HepG2 (cell line): ENCODE data around the gene RNU6-8. TPM values are rescaled to one million over a fixed set of nuclear protein-coding genes. Genes with fewer than 3 reads are reported as not detected.

Experiments
- ELF1 ChIP-seq: sonication (generic); formaldehyde crosslinking; IDR thresholded peaks from 2 replicates; pipeline ENCODE4 v1.4.0; 2020; ENCODE audit warnings: missing genetic modification reagents
- GFI1 ChIP-seq: sonication (generic); formaldehyde crosslinking; IDR thresholded peaks from 2 replicates; pipeline ENCODE4 v1.5.0; 2020; ENCODE audit warnings: missing genetic modification reagents, mild to moderate bottlenecking, borderline replicate concordance
- HMG20B ChIP-seq: conservative IDR thresholded peaks from 2 replicates; pipeline ENCODE4 v1.6.1; 2016; ENCODE audit warnings: missing genetic modification reagents, missing compliant biosample characterization
- IKZF1 ChIP-seq: fragments of 450-650 bp; IDR thresholded peaks from 2 replicates; pipeline ENCODE4 v1.7.1; 2016
- MAFF ChIP-seq: IDR thresholded peaks from 2 replicates; pipeline ENCODE4 v1.6.1; 2011; ENCODE audit warnings: low read depth, low read length, improper control_type of control experiment
- MXD4 ChIP-seq: IDR thresholded peaks from 2 replicates; pipeline ENCODE4 v1.6.1; 2016; ENCODE audit warnings: mild to moderate bottlenecking, missing biosample characterization, missing genetic modification reagents
- NFATC3 ChIP-seq: sonication (generic); formaldehyde crosslinking; IDR thresholded peaks from 2 replicates; pipeline ENCODE4 v1.5.1; 2020; ENCODE audit warnings: mild to moderate bottlenecking, missing genetic modification reagents
- PHF21A ChIP-seq: sonication (generic); formaldehyde crosslinking; IDR thresholded peaks from 2 replicates; pipeline ENCODE4 v1.5.0; 2020; ENCODE audit warnings: mild to moderate bottlenecking, missing genetic modification reagents
- POLR2AphosphoS5 ChIP-seq: IDR thresholded peaks from 2 replicates; pipeline ENCODE4 v1.6.1; 2012; ENCODE audit warnings: low read depth, low read length
- RARG ChIP-seq: sonication (generic); formaldehyde crosslinking; IDR thresholded peaks from 2 replicates; pipeline ENCODE4 v1.4.0; 2020; ENCODE audit warnings: low read depth, mild to moderate bottlenecking, missing genetic modification reagents
- SP5 ChIP-seq: IDR thresholded peaks from 2 replicates; pipeline ENCODE4 v1.6.1; 2016; ENCODE audit warnings: low read depth, borderline replicate concordance
- THAP11 ChIP-seq: IDR thresholded peaks from 2 replicates; pipeline ENCODE4 v1.6.1; 2016; ENCODE audit warnings: missing biosample characterization, missing genetic modification reagents
- TRIM24 ChIP-seq: sonication (generic); formaldehyde crosslinking; IDR thresholded peaks from 2 replicates; pipeline ENCODE4 v1.8.0; 2022; ENCODE audit warnings: mild to moderate bottlenecking, missing genetic modification reagents
- ZBTB21 ChIP-seq: sonication (generic); formaldehyde crosslinking; IDR thresholded peaks from 2 replicates; pipeline ENCODE4 v1.4.0; 2020; ENCODE audit warnings: missing genetic modification reagents
- ZBTB38 ChIP-seq: sonication (generic); formaldehyde crosslinking; IDR thresholded peaks from 2 replicates; pipeline ENCODE4 v1.5.1; 2020; ENCODE audit warnings: mild to moderate bottlenecking, missing genetic modification reagents
- ZBTB49 ChIP-seq: sonication (generic); formaldehyde crosslinking; IDR thresholded peaks from 2 replicates; pipeline ENCODE4 v1.4.0; 2020; ENCODE audit warnings: missing genetic modification reagents, borderline replicate concordance
- ZNF235 ChIP-seq: sonication (generic); formaldehyde crosslinking; IDR thresholded peaks from 2 replicates; pipeline ENCODE4 v1.8.1; 2023; ENCODE audit warnings: mild to moderate bottlenecking, missing genetic modification reagents, borderline replicate concordance
- ZNF350 ChIP-seq: sonication (generic); formaldehyde crosslinking; IDR thresholded peaks from 2 replicates; pipeline ENCODE4 v1.4.0; 2020; ENCODE audit warnings: mild to moderate bottlenecking, low read depth, missing genetic modification reagents, borderline replicate concordance
- ZNF546 ChIP-seq: sonication (generic); formaldehyde crosslinking; conservative IDR thresholded peaks from 2 replicates; pipeline ENCODE4 v1.8.1; 2023; ENCODE audit warnings: mild to moderate bottlenecking, missing genetic modification reagents
- ZNF576 ChIP-seq: sonication (generic); formaldehyde crosslinking; IDR thresholded peaks from 2 replicates; pipeline ENCODE4 v1.4.0; 2020; ENCODE audit warnings: mild to moderate bottlenecking, missing genetic modification reagents
- ZNF577 ChIP-seq: sonication (generic); formaldehyde crosslinking; IDR thresholded peaks from 2 replicates; pipeline ENCODE4 v1.4.0; 2020; ENCODE audit warnings: mild to moderate bottlenecking, low read depth, missing genetic modification reagents, borderline replicate concordance
- ZNF619 ChIP-seq: sonication (generic); formaldehyde crosslinking; IDR thresholded peaks from 2 replicates; pipeline ENCODE4 v1.4.0; 2020; ENCODE audit warnings: mild to moderate bottlenecking, missing genetic modification reagents
- ZNF749 ChIP-seq: sonication (generic); formaldehyde crosslinking; IDR thresholded peaks from 2 replicates; pipeline ENCODE4 v1.8.0; 2022; ENCODE audit warnings: mild to moderate bottlenecking, missing genetic modification reagents, moderate library complexity, borderline replicate concordance
- ZNF784 ChIP-seq: sonication (generic); formaldehyde crosslinking; IDR thresholded peaks from 2 replicates; pipeline ENCODE4 v1.5.1; 2020; ENCODE audit warnings: missing genetic modification reagents, mild to moderate bottlenecking, borderline replicate concordance
- ZNF850 ChIP-seq: sonication (generic); formaldehyde crosslinking; conservative IDR thresholded peaks from 2 replicates; pipeline ENCODE4 v1.9.0; 2021; ENCODE audit warnings: mild to moderate bottlenecking, missing genetic modification reagents
- ZSCAN29 ChIP-seq: sonication (generic); formaldehyde crosslinking; conservative IDR thresholded peaks from 2 replicates; pipeline ENCODE4 v1.4.0; 2020; ENCODE audit warnings: mild to moderate bottlenecking, missing genetic modification reagents
- polyA plus RNA-seq, 8 experiments: library from polyadenylated mRNA; depleted of rRNA in 3 of 8; stranded (reverse) in 7 of 8; unstranded in 1 of 8; fragments of >200 nt; fragmentation: Illumina TruSeq in 4 of 8; extraction: Trizol in 4 of 8; gene quantifications; 2 replicates each; pipeline versions ENCODE4 v1.2.1 to v1.2.3, GENCODE V29; 2011 to 2016; ENCODE audit warnings: low read depth in 4 of 8, missing spikeins in 1 of 8, mixed read lengths in 1 of 8; ENCODE audit not compliant: insufficient read depth in 1 of 8
- total RNA-seq, 5 experiments: library from RNA; depleted of rRNA; stranded (reverse); fragments of >200 nt; fragmentation: Illumina TruSeq; extraction: Trizol; gene quantifications; 2 replicates each; pipeline ENCODE4 v1.2.3, GENCODE V29; 2016; ENCODE audit warnings: low read depth in 1 of 5

Gene RNU6-8
- total and polyA plus RNA-seq, 2 of the 13 experiments (the other 11 are each of a cell fraction or from before 2014, with no cell fraction given), result under 0.01 TPM; not detected in 1

- TF ChIP-seq ZNF850 (CRISPR knock-in tag) (no peak), NFATC3 (CRISPR knock-in tag) (peak; percentile 89), ZNF784 (peak; percentile 43; the same call in 1 of the 2 replicates), ZNF576 (CRISPR knock-in tag) (no peak), SP5 (CRISPR knock-in tag) (peak; percentile 57), MAFF (no peak), ZNF235 (peak; percentile 97; the same call in 1 of the 2 replicates), ELF1 (CRISPR knock-in tag) (peak; percentile 69), ZNF619 (CRISPR knock-in tag) (peak; percentile 88; the same call in 1 of the 2 replicates), PHF21A (CRISPR knock-in tag) (peak; percentile 89; the same call in 1 of the 2 replicates), GFI1 (CRISPR knock-in tag) (peak; percentile 68), THAP11 (CRISPR knock-in tag) (peak; percentile 84), POLR2AphosphoS5 (peak; percentile 64), HMG20B (CRISPR knock-in tag) (peak; percentile 78), IKZF1 (no peak), ZNF577 (no peak), ZNF546 (CRISPR knock-in tag) (peak; percentile 93), ZBTB21 (CRISPR knock-in tag) (no peak), MXD4 (peak; percentile 96), ZSCAN29 (CRISPR knock-in tag) (0 out of 2 replicates have a peak, but pooled peaks have one; percentile 21), ZBTB49 (CRISPR knock-in tag) (peak; percentile 35; the same call in 1 of the 2 replicates), RARG (CRISPR knock-in tag) (no peak), ZBTB38 (CRISPR knock-in tag) (peak; percentile 80), ZNF749 (no peak; the same call in 1 of the 2 replicates), TRIM24 (no peak; the same call in 1 of the 2 replicates), ZNF350 (CRISPR knock-in tag) (peak; percentile 96)
Observed at GRCh38 chr14:32202998-32203882, at the start of gene RNU6-8 (continued).
